Measurements from ENCODE around the gene BLOC1S6. TPM values are rescaled to one million over a fixed set of nuclear protein-coding genes. Genes with fewer than 3 reads are reported as not detected.

Gene BLOC1S6
- total and polyA plus RNA-seq, 2 of the 8 experiments (the other 6 are each of a cell fraction or from before 2014, with no cell fraction given): 4.5 to 28.8 TPM

- Histone ChIP-seq H2BK12ac (ENCODE audit: low read depth, low read length) (no peak overlapping the region), H2BK5ac (ENCODE audit: low read depth, low read length) (no peak overlapping the region), H3K14ac (ENCODE audit: insufficient read length) (no peak overlapping the region), H4K91ac (replicated peaks; ENCODE audit: insufficient read length, low read length) (no peak overlapping the region), H3K9ac (replicated peaks in 1 of 4; ENCODE audit: extremely low read depth in 1 of 4, low read depth in 3 of 4, low read length in 3 of 4) (no peak overlapping the region), H3K56ac (replicated peaks; ENCODE audit: insufficient read length, low read depth, low read length) (no peak overlapping the region), H2BK20ac (ENCODE audit: low read length) (no peak overlapping the region), H3K4me2 (ENCODE audit: insufficient read depth in 1 of 2, low read depth in 2 of 2, low read length in 2 of 2) (no peak overlapping the region), H3K36me3 (ENCODE audit: control insufficient read depth in 2 of 4, insufficient read depth in 4 of 4, low read length in 3 of 4) (no peaks in the 10 kb centered on the region), H3K9me3 (ENCODE audit: insufficient read depth in 2 of 2, low read depth in 1 of 2, low read length in 1 of 2) (peaks cover 0 to 5% of the 10 kb centered on the region in 2 experiments; a peak in 1 of 4 replicates), H3K27me3 (replicated peaks in 1 of 4; ENCODE audit: control insufficient read depth in 3 of 4, extremely low read depth in 1 of 4, insufficient read depth in 3 of 4, low read length in 3 of 4) (peaks cover 0 to 22% (median 17%) of the 10 kb centered on the region in 4 experiments; a peak in 6 of 7 replicates), H3K23me2 (ENCODE audit: low read depth, low read length) (peaks cover 10% of the 10 kb centered on the region; the same call in 1 of the 2 replicates), H3K79me2 (ENCODE audit: control insufficient read depth in 1 of 2, insufficient read depth in 2 of 2, low read length in 2 of 2) (no peaks in the 10 kb centered on the region), H3K27ac (ENCODE audit: low read depth, low read length) (no peak overlapping the region), H3K79me1 (ENCODE audit: low read depth, low read length) (no peaks in the 10 kb centered on the region), H4K5ac (ENCODE audit: insufficient read length, low read depth, low read length) (no peak overlapping the region), H2AFZ (ENCODE audit: low read length) (no peak overlapping the region), H3K4me1 (replicated peaks in 1 of 4; ENCODE audit: control insufficient read depth in 3 of 4, insufficient read depth in 4 of 4, low read length in 3 of 4) (peaks cover 0 to 7% (median 1%) of the 10 kb centered on the region in 4 experiments; a peak in 3 of 7 replicates), H3K23ac (ENCODE audit: insufficient read length) (no peak overlapping the region), H3K18ac (ENCODE audit: extremely low read depth, low read length) (no peak overlapping the region), H4K20me1 (replicated peaks in 1 of 2; ENCODE audit: control insufficient read depth in 1 of 2, insufficient read depth in 2 of 2, low read length in 2 of 2) (no peaks in the 10 kb centered on the region), H4K8ac (ENCODE audit: extremely low read depth, insufficient read depth, low read length) (no peak overlapping the region; the same call in 1 of the 2 replicates), H2BK15ac (ENCODE audit: low read length) (no peak overlapping the region), H3K4me3 (ENCODE audit: extremely low read depth in 1 of 4, insufficient read depth in 2 of 4, low read depth in 3 of 4, low read length in 4 of 4) (no peak overlapping the region), H3K4ac (replicated peaks; ENCODE audit: insufficient read length, low read depth, low read length) (no peak overlapping the region), H2BK120ac (replicated peaks; ENCODE audit: low read depth, low read length) (no peak overlapping the region), H2AK5ac (ENCODE audit: low read depth, low read length) (no peak overlapping the region)
- POLR2A ChIA-PET (ENCODE audit: partially characterized antibody): no interaction called here
- CTCF ChIA-PET (ENCODE audit: partially characterized antibody): interaction anchor here (0.6 to 1.7 kb wide), 4 partner anchors 9 to 201 kb away, joined by 3 to 5 read pairs (median 4); no protein-coding TSS in a partner anchor
- WGBS, 2 experiments (ENCODE audit: extremely low coverage in 1 of 2, insufficient coverage in 1 of 2, insufficient read length in 1 of 2, insufficient replicate concordance in 2 of 2, low coverage in 1 of 2, low lambda C conversion rate in 2 of 2, missing lambda C conversion rate in 1 of 2): 86% methylated on average over 7 of the region's 7 CpGs; no CpG with 5 or more reads in 1 of the 2 experiments
- DNase-seq (ENCODE audit: low read depth in 1 of 2, low spot score in 2 of 2): no peak
- no peak for FAIRE-seq
- TF ChIP-seq SP4 (IDR thresholded peaks at IDR 0.05; ENCODE audit: low read length): no peak
- TF ChIP-seq BCL11A (IDR thresholded peaks at IDR 0.05; ENCODE audit: low read depth in 2 of 2, low read length in 2 of 2): no peak
- TF ChIP-seq JUN (IDR thresholded peaks at IDR 0.05; ENCODE audit: low read depth, low read length): no peak
- no peak for TF ChIP-seq RFX5 (IDR thresholded peaks at IDR 0.05; ENCODE audit: borderline replicate concordance, low read depth, low read length)
- no peak for TF ChIP-seq GABPA (IDR thresholded peaks at IDR 0.05; ENCODE audit: borderline replicate concordance, insufficient read depth, low read length)
- TF ChIP-seq EZH2 (IDR thresholded peaks at IDR 0.05; ENCODE audit: low read depth, low read length, severe bottlenecking): no peak
- no peak for TF ChIP-seq RNF2 (IDR thresholded peaks at IDR 0.05; ENCODE audit: borderline replicate concordance, low read depth, low read length, missing control alignments, poor library complexity, severe bottlenecking)
- TF ChIP-seq TAF7 (optimal IDR thresholded peaks at IDR 0.05; ENCODE audit: borderline replicate concordance, low read depth, low read length): no peak
- TF ChIP-seq ATF3 (IDR thresholded peaks at IDR 0.05; ENCODE audit: insufficient read depth, low read depth, low read length): no peak
- no peak for TF ChIP-seq MAFK (IDR thresholded peaks at IDR 0.05; ENCODE audit: low read depth, low read length)
- TF ChIP-seq KDM4A (IDR thresholded peaks at IDR 0.05; ENCODE audit: low read depth, low read length, severe bottlenecking): no peak
Observed at GRCh38 chr15:45630917-45631691, 43.9 kb downstream of the BLOC1S6 start.

Data from H1 (cell line).